Liver (tissue), 9 donors: Measurements from ENCODE around the gene AMZ1. TPM values are rescaled to one million over a fixed set of nuclear protein-coding genes. Genes with fewer than 3 reads are reported as not detected.
A peak's percentile ranks its signal among the peaks of the same experiment; 100 is the strongest.

Experiments used
- DNase-seq: peaks from one replicate; pipeline ENCODE4 v3.0.0-alpha.2; 2017; ENCODE audit warnings: low spot score
- H3K27ac ChIP-seq, 2 donors: one replicate each; pipeline ENCODE4 v1.7.0; 2013; ENCODE audit warnings: inconsistent platforms in 2 of 2, low read length in 2 of 2, control low read depth in 1 of 2, low read depth in 1 of 2, mild to moderate bottlenecking in 1 of 2
- H3K27me3 ChIP-seq, 4 donors: one replicate each; pipeline versions ENCODE4 v1.6.1 to v1.7.0; 2013; ENCODE audit warnings: low read length in 3 of 4, inconsistent platforms in 1 of 4, mild to moderate bottlenecking in 1 of 4, moderate library complexity in 1 of 4; ENCODE audit not compliant: control insufficient read depth in 4 of 4, insufficient read depth in 4 of 4
- H3K36me3 ChIP-seq, 4 donors: one replicate each; pipeline versions ENCODE4 v1.6.1 to v1.7.0; 2013; ENCODE audit warnings: low read length in 3 of 4, mild to moderate bottlenecking in 3 of 4, low read depth in 1 of 4, moderate library complexity in 1 of 4; ENCODE audit not compliant: control insufficient read depth in 4 of 4, insufficient read depth in 3 of 4
- H3K4me1 ChIP-seq, 4 donors: one replicate each; pipeline versions ENCODE4 v1.6.1 to v1.7.0; 2013; ENCODE audit warnings: low read length in 3 of 4, mild to moderate bottlenecking in 3 of 4, moderate library complexity in 1 of 4; ENCODE audit not compliant: control insufficient read depth in 4 of 4, insufficient read depth in 4 of 4
- H3K4me3 ChIP-seq, 3 donors: one replicate each; pipeline versions ENCODE4 v1.6.1 to v1.7.0; 2013; ENCODE audit warnings: low read length in 3 of 3, control low read depth in 1 of 3, low read depth in 1 of 3, mild to moderate bottlenecking in 1 of 3
- H3K9ac ChIP-seq, 2 donors: one replicate each; pipeline ENCODE4 v1.7.0; 2013; ENCODE audit warnings: low read length in 2 of 2, mild to moderate bottlenecking in 2 of 2, moderate library complexity in 2 of 2, control low read depth in 1 of 2, low read depth in 1 of 2
- H3K9me3 ChIP-seq, 4 donors: one replicate each; pipeline versions ENCODE4 v1.6.1 to v1.7.0; 2013; ENCODE audit warnings: low read length in 3 of 4; ENCODE audit not compliant: control insufficient read depth in 4 of 4
- ATF3 ChIP-seq: IDR thresholded peaks from 2 replicates; pipeline ENCODE4 v1.6.1; 2016; ENCODE audit warnings: antibody characterized with exemption
- CTCF ChIP-seq: fragments of 150-350 bp; IDR thresholded peaks from 2 replicates; pipeline ENCODE4 v1.5.1; 2017; ENCODE audit warnings: improper control_type of control experiment, low read depth, low read length; ENCODE audit not compliant: missing input control
- EGR1 ChIP-seq, 2 donors: IDR thresholded peaks; 2 replicates each; pipeline ENCODE4 v1.6.1; 2016 to 2018; ENCODE audit warnings: antibody characterized with exemption in 2 of 2, low read depth in 2 of 2
- FOXA1 ChIP-seq: IDR thresholded peaks from 2 replicates; pipeline ENCODE4 v1.6.1; 2016; ENCODE audit warnings: antibody characterized with exemption
- FOXA2 ChIP-seq: IDR thresholded peaks from 2 replicates; pipeline ENCODE4 v1.6.1; 2016; ENCODE audit warnings: antibody characterized with exemption
- GABPA ChIP-seq, 2 donors: IDR thresholded peaks in 1 of 2; conservative IDR thresholded peaks in 1 of 2; 2 replicates each; pipeline ENCODE4 v1.6.1; 2016; ENCODE audit warnings: antibody characterized with exemption in 2 of 2, mild to moderate bottlenecking in 1 of 2, moderate library complexity in 1 of 2
- HNF4A ChIP-seq, 2 donors: conservative IDR thresholded peaks; 2 replicates each; pipeline ENCODE4 v1.6.1; 2016; ENCODE audit warnings: antibody characterized with exemption in 2 of 2, mild to moderate bottlenecking in 2 of 2
- HNF4G ChIP-seq: IDR thresholded peaks from 2 replicates; pipeline ENCODE4 v1.6.1; 2016; ENCODE audit warnings: antibody characterized with exemption
- JUND ChIP-seq, 2 donors: IDR thresholded peaks; 2 replicates each; pipeline ENCODE4 v1.6.1; 2016; ENCODE audit warnings: antibody characterized with exemption in 2 of 2
- MAX ChIP-seq: IDR thresholded peaks from 2 replicates; pipeline ENCODE4 v1.6.1; 2016; ENCODE audit warnings: antibody characterized with exemption
- NR2F2 ChIP-seq: IDR thresholded peaks from 2 replicates; pipeline ENCODE4 v1.6.1; 2016; ENCODE audit warnings: antibody characterized with exemption
- RAD21 ChIP-seq, 2 donors: IDR thresholded peaks; 2 replicates each; pipeline ENCODE4 v1.6.1; 2016; ENCODE audit warnings: antibody characterized with exemption in 2 of 2, mild to moderate bottlenecking in 2 of 2
- REST ChIP-seq: IDR thresholded peaks from 2 replicates; pipeline ENCODE4 v1.6.1; 2016; ENCODE audit warnings: antibody characterized with exemption, mild to moderate bottlenecking
- RXRA ChIP-seq, 2 donors: IDR thresholded peaks; 2 replicates each; pipeline ENCODE4 v1.6.1; 2017 to 2018; ENCODE audit warnings: antibody characterized with exemption in 2 of 2, mild to moderate bottlenecking in 1 of 2
- SP1 ChIP-seq: IDR thresholded peaks from 2 replicates; pipeline ENCODE4 v1.6.1; 2018; ENCODE audit warnings: antibody characterized with exemption, mild to moderate bottlenecking
- TAF1 ChIP-seq: conservative IDR thresholded peaks from 2 replicates; pipeline ENCODE4 v1.6.1; 2016; ENCODE audit warnings: antibody characterized with exemption, mild to moderate bottlenecking
- YY1 ChIP-seq: IDR thresholded peaks from 2 replicates; pipeline ENCODE4 v1.6.1; 2016; ENCODE audit warnings: antibody characterized with exemption, mild to moderate bottlenecking
- ZBTB33 ChIP-seq: IDR thresholded peaks from 2 replicates; pipeline ENCODE4 v1.6.1; 2016; ENCODE audit warnings: antibody characterized with exemption
- WGBS: extraction: QIAGEN DNeasy Blood & Tissue Kit; methylation state at CpG from one replicate; pipeline ENCODE4 v1.1.7; 2013; 5-methylcytosine and 5-hydroxymethylcytosine counted together
- polyA plus RNA-seq, 2 donors: library from polyadenylated mRNA; stranded (reverse) in 1 of 2; unstranded in 1 of 2; fragments of 200-250 nt in 1 of 2; fragments of >200 nt in 1 of 2; fragmentation: Nextera tagmentation in 1 of 2; extraction: Ambion mirVana in 1 of 2; gene quantifications; one replicate each; pipeline versions ENCODE4 v1.2.1 to v1.2.3, GENCODE V29; 2013 to 2015
- total RNA-seq, 2 donors: library from RNA; depleted of rRNA; stranded (reverse); fragments of >200 nt; gene quantifications; one replicate each; pipeline ENCODE4 v1.2.3, GENCODE V29; 2014
- donor health status: healthy.
- donor health status: healthy.
- donor health status: healthy.
- donor health status: healthy.
- donor health status: healthy.

The AMZ1 gene
- total and polyA plus RNA-seq, 4 donors, result 0.10 to 1.3 (median 1.1) TPM; not detected in 1

- Histone ChIP-seq H3K27ac (peak overlapping the region in 1 of 2 donors; percentile 43), H3K9me3 (peaks cover 0 to 2% (median 0%) of the 10 kb centered on the region in 4 donors), H3K4me3 (no peak overlapping the region), H3K36me3 (peaks cover 0 to 4% (median 0%) of the 10 kb centered on the region in 4 donors), H3K27me3 (no peaks in the 10 kb centered on the region), H3K9ac (no peak overlapping the region), H3K4me1 (no peaks in the 10 kb centered on the region)
- WGBS, result 79% methylated on average over 8 of the region's 8 CpGs
- no peak for DNase-seq
- TF ChIP-seq YY1 (no peak), REST (no peak), ATF3 (no peak), RXRA (IDR thresholded peaks at IDR 0.05) (peak; percentile 8 to 40), HNF4G (no peak), NR2F2 (no peak)
Measured at GRCh38 chr7:2759736-2760097, 71.7 kb downstream of the AMZ1 start.

- no peaks in the 10 kb centered on the region for H3K9me3 ChIP-seq
- H3K27me3 ChIP-seq, result no peaks in the 10 kb centered on the region
- whole genome bisulfite sequencing, result 67% methylated on average over 22 of the region's 22 CpGs
- H3K4me3 ChIP-seq, result no peak overlapping the region
- no peak for TF ChIP-seq RXRA (IDR thresholded peaks at IDR 0.05)
- no peak for TF ChIP-seq YY1
- no peak for TF ChIP-seq FOXA2
- TF ChIP-seq MAX, result no peak
- TF ChIP-seq GABPA (IDR thresholded peaks at IDR 0.05 in 1 of 2, conservative IDR thresholded peaks at IDR 0.05 in 1 of 2), result no peak
- no peak for TF ChIP-seq FOXA1
- TF ChIP-seq TAF1, result no peak
- TF ChIP-seq JUND (IDR thresholded peaks at IDR 0.05), result no peak
- TF ChIP-seq HNF4A (conservative IDR thresholded peaks at IDR 0.05), result no peak
- TF ChIP-seq RAD21 (IDR thresholded peaks at IDR 0.05), result peak; percentile 50 to 72
- peak; percentile 34 for TF ChIP-seq CTCF
- TF ChIP-seq ATF3, result no peak
- no peak for TF ChIP-seq EGR1 (IDR thresholded peaks at IDR 0.05; ENCODE audit: low read depth in 2 of 2)
- no peak for TF ChIP-seq SP1
- no peak for TF ChIP-seq ZBTB33
- peak; percentile 16 for TF ChIP-seq NR2F2
- no peak for TF ChIP-seq REST
- TF ChIP-seq HNF4G, result no peak
- H3K27ac ChIP-seq, result peak overlapping the region; percentile 43 to 54
- no peak for DNase-seq
- peaks cover 0 to 4% (median 0%) of the 10 kb centered on the region in 4 donors for H3K36me3 ChIP-seq
- no peak overlapping the region for H3K9ac ChIP-seq
- H3K4me1 ChIP-seq, result no peaks in the 10 kb centered on the region
Measured at GRCh38 chr7:2760098-2760889, 72.3 kb downstream of the AMZ1 start.
